Endothelial cell of umbilical vein (primary cell): ENCODE measurements around the gene AKT2. TPM values are rescaled to one million over a fixed set of nuclear protein-coding genes. Genes with fewer than 3 reads are reported as not detected.

ENCODE experiments used
- BruUV-seq: library from RNA; stranded (reverse); fragments of 400-500 nt; replicated peaks from 2 replicates; lab custom pipeline; 2021; lab: Mats Ljungman, UMichigan
- CTCF ChIA-PET: fragments of 300-600, 350-600 bp; sonication (Branson Sonifier 250); formaldehyde crosslinking; loops from one replicate; lab custom pipeline; 2021; ENCODE audit warnings: antibody characterized with exemption, inconsistent platforms; lab: Charles Lee
- POLR2A ChIA-PET: fragments of 300-600, 350-600 bp; sonication (Branson Sonifier 250); formaldehyde crosslinking; loops from one replicate; lab custom pipeline; 2021; ENCODE audit warnings: antibody characterized with exemption, inconsistent platforms; lab: Charles Lee
- DNase-seq: peaks from one replicate; pipeline ENCODE4 v3.0.0-alpha.2; 2011; ENCODE audit warnings: low read depth, low spot score
- FAIRE-seq: peaks from 2 replicates; lab custom pipeline; 2011; peaks lifted over from hg19 to GRCh38; lab: Jason Lieb, UNC
- H2AFZ ChIP-seq: 2 replicates; pipeline ENCODE4 v1.6.0; 2012; ENCODE audit warnings: low read depth, low read length, control low read depth, inconsistent platforms
- H3K27ac ChIP-seq: 2 replicates; pipeline ENCODE4 v1.5.1; 2011; ENCODE audit warnings: low read depth, mild to moderate bottlenecking, control low read depth, low read length, moderate library complexity; ENCODE audit not compliant: insufficient read depth
- H3K27me3 ChIP-seq, 2 experiments: 2 replicates each; pipeline versions ENCODE4 v1.6.0 to v1.6.1; 2011; ENCODE audit warnings: low read length in 2 of 2, mixed read lengths in 1 of 2; ENCODE audit not compliant: control insufficient read depth in 2 of 2, insufficient read depth in 2 of 2
- H3K36me3 ChIP-seq, 2 experiments: 2 replicates in 1 of 2; 3 replicates in 1 of 2; pipeline ENCODE4 v1.5.1; 2011; ENCODE audit warnings: low read length in 2 of 2, mild to moderate bottlenecking in 1 of 2, moderate library complexity in 1 of 2; ENCODE audit not compliant: control insufficient read depth in 2 of 2, insufficient read depth in 2 of 2; ENCODE audit errors: extremely low read depth in 1 of 2
- H3K4me1 ChIP-seq: 3 replicates; pipeline ENCODE4 v1.5.1; 2011; ENCODE audit warnings: mild to moderate bottlenecking, low read length; ENCODE audit not compliant: control insufficient read depth, insufficient read depth; ENCODE audit errors: extremely low read depth
- H3K4me2 ChIP-seq: 2 replicates; pipeline ENCODE4 v1.6.1; 2011; ENCODE audit warnings: low read length, control low read depth, mixed read lengths; ENCODE audit not compliant: insufficient read depth
- H3K4me3 ChIP-seq, 3 experiments: fragments of 200-600 bp in 1 of 3; sonication (generic), shearing (Covaris generic) in 1 of 3; replicated peaks in 1 of 3; 2 replicates each; pipeline ENCODE4 v1.5.1; 2011 to 2016; ENCODE audit warnings: control low read depth in 3 of 3, low read length in 3 of 3, mild to moderate bottlenecking in 2 of 3, inconsistent platforms in 1 of 3, low read depth in 1 of 3, moderate library complexity in 1 of 3; ENCODE audit not compliant: insufficient read depth in 1 of 3
- H3K79me2 ChIP-seq: 2 replicates; pipeline ENCODE4 v1.6.0; 2012; ENCODE audit warnings: low read length, inconsistent platforms; ENCODE audit not compliant: control insufficient read depth, insufficient read depth
- H3K9ac ChIP-seq: replicated peaks from 2 replicates; pipeline ENCODE3; 2011; ENCODE audit warnings: low read length, control low read depth; ENCODE audit not compliant: insufficient read depth; ENCODE audit errors: extremely low read depth
- H3K9me1 ChIP-seq: replicated peaks from 3 replicates; pipeline ENCODE4 v1.6.0; 2011; ENCODE audit warnings: mild to moderate bottlenecking, low read length; ENCODE audit not compliant: control insufficient read depth, insufficient read depth; ENCODE audit errors: extremely low read depth
- H3K9me3 ChIP-seq: replicated peaks from 2 replicates; pipeline ENCODE4 v1.5.1; 2012; ENCODE audit warnings: low read length, inconsistent platforms; ENCODE audit not compliant: control insufficient read depth, insufficient read depth
- H4K20me1 ChIP-seq: replicated peaks from 2 replicates; pipeline ENCODE3; 2011; ENCODE audit warnings: mild to moderate bottlenecking, low read length; ENCODE audit not compliant: control insufficient read depth, insufficient read depth; ENCODE audit errors: extremely low read depth
- EZH2 ChIP-seq: IDR thresholded peaks from 2 replicates; pipeline ENCODE4 v1.6.1; 2012; ENCODE audit warnings: borderline replicate concordance, low read depth, mild to moderate bottlenecking, moderate library complexity, low read length, inconsistent platforms; ENCODE audit not compliant: severe bottlenecking
- FOS ChIP-seq: IDR thresholded peaks from 2 replicates; pipeline ENCODE4 v1.6.1; 2011; ENCODE audit warnings: mild to moderate bottlenecking, low read length, moderate library complexity, borderline replicate concordance; ENCODE audit not compliant: insufficient read depth
- GATA2 ChIP-seq: IDR thresholded peaks from 2 replicates; pipeline ENCODE4 v1.7.0; 2011; ENCODE audit warnings: low read depth, mild to moderate bottlenecking, moderate library complexity, mixed read lengths, low read length; ENCODE audit not compliant: insufficient read length, insufficient read depth
- JUN ChIP-seq: IDR thresholded peaks from 2 replicates; pipeline ENCODE4 v1.6.1; 2011; ENCODE audit warnings: borderline replicate concordance, low read depth; ENCODE audit not compliant: insufficient read length, insufficient read depth
- MAX ChIP-seq: IDR thresholded peaks from 2 replicates; pipeline ENCODE4 v1.6.1; 2011; ENCODE audit not compliant: insufficient read depth, insufficient read length
- MYC ChIP-seq: IDR thresholded peaks from one replicate; pipeline ENCODE4 v1.6.1; 2011; ENCODE audit warnings: mild to moderate bottlenecking, low read depth, low read length
- POLR2A ChIP-seq: IDR thresholded peaks from 2 replicates; pipeline ENCODE4 v1.6.1; 2012; ENCODE audit warnings: low read depth, mild to moderate bottlenecking, control low read depth, low read length
- POLR2AphosphoS5 ChIP-seq: IDR thresholded peaks from 2 replicates; pipeline ENCODE4 v1.6.1; 2012; ENCODE audit warnings: low read depth, mild to moderate bottlenecking, control low read depth, low read length, moderate library complexity; ENCODE audit not compliant: insufficient read depth
- dilution Hi-C: fragments of 300-500 bp; cut with MboI; formaldehyde crosslinking; loops from one replicate; pipeline ENCODE4 v1.15.0; 2019; ENCODE audit warnings: low sequenced_read_pairs; ENCODE audit not compliant: extremely low pct_ligation_motif_present
- intact Hi-C: fragments of 100-400 bp; cut with micrococcal nuclease; formaldehyde crosslinking; loops from one replicate; pipeline ENCODE4 v1.10.0; 2022
- polyA plus RNA-seq, 4 experiments: library from polyadenylated mRNA; depleted of rRNA in 3 of 4; stranded (reverse) in 3 of 4; unstranded in 1 of 4; fragments of >200 nt; gene quantifications; 2 replicates each; pipeline versions ENCODE4 v1.2.1 to v1.2.3, GENCODE V29; 2011 to 2012; ENCODE audit warnings: missing spikeins in 1 of 4
- total RNA-seq: library from RNA; stranded (reverse); gene quantifications from 2 replicates; pipeline ENCODE4 v1.2.3, GENCODE V29; 2021
- TF ChIP-seq, protein P1 (sequence below), 2 donors: IDR thresholded peaks; 1 replicate in 1 of 2; 2 replicates in 1 of 2; pipeline ENCODE4 v1.5.1; 2011; ENCODE audit warnings: low read length in 2 of 2, mild to moderate bottlenecking in 2 of 2, moderate library complexity in 2 of 2, control low read depth in 1 of 2, inconsistent platforms in 1 of 2, low read depth in 1 of 2; ENCODE audit not compliant: insufficient read depth in 1 of 2; ENCODE audit errors: extremely low read depth in 1 of 2

Gene AKT2
- total and polyA plus RNA-seq, 2 donors (not counting 3 experiments of a cell fraction or from before 2014, with no cell fraction given) = 65.2 to 69.8 TPM

DNA sequence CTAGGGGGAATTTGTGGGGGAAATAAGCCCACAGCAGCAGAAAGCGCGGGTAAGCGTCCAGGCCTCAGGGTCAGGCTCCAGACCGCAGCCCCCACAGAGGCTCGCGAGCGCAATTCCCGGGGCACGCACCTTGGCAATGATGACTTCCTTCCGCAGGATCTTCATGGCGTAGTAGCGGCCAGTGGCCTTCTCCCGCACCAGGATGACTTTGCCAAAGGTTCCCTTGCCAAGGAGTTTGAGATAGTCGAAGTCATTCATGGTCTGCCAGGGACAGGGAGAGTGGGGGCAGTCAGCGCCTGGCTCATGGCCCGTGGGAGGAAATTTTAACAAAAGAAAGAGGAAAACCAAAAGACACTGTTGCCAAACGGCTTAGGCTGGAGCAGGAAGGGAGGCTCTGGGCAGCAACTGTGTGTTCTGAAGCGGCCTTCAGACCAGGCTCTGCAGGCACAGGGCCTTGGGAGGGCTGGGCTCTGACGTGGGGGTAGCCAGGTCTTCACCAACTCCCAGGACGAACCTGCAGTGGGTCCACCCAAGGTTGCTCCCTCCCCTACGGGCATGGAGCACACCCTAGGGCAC, 43.2 kb downstream of the AKT2 start:
- no peaks in the 10 kb centered on the region for H3K27me3 ChIP-seq
- no peak overlapping the region for H3K4me3 ChIP-seq
- ChIA-PET CTCF (no interaction called here), POLR2A (no interaction called here)
- peaks cover 16% of the 10 kb centered on the region for H3K4me1 ChIP-seq
- peak; percentile 52 for TF ChIP-seq GATA2
- no peak for TF ChIP-seq JUN
- peak; percentile 91 for TF ChIP-seq POLR2AphosphoS5
- peak overlapping the region; percentile 60 for H3K27ac ChIP-seq
- FAIRE-seq = peak; percentile 99
- no peak overlapping the region for H3K9ac ChIP-seq
- H2AFZ ChIP-seq = no peak overlapping the region
- H4K20me1 ChIP-seq = no peaks in the 10 kb centered on the region
- H3K36me3 ChIP-seq = peaks cover 4 to 23% of the 10 kb centered on the region in 2 experiments
- peak; percentile 91 for DNase-seq
- no peaks in the 10 kb centered on the region for H3K9me3 ChIP-seq
- dilution Hi-C loops (no loop called here), intact Hi-C loops (loop anchor here (2.0 kb wide), 1 partner anchor 43 kb away; the partner anchor contains the start of gene AKT2)
- H3K9me1 ChIP-seq = no peaks in the 10 kb centered on the region
- no TSS peak for BruUV-seq
- H3K79me2 ChIP-seq = peaks cover 4% of the 10 kb centered on the region
- H3K4me2 ChIP-seq = peak overlapping the region; percentile 43

DNA sequence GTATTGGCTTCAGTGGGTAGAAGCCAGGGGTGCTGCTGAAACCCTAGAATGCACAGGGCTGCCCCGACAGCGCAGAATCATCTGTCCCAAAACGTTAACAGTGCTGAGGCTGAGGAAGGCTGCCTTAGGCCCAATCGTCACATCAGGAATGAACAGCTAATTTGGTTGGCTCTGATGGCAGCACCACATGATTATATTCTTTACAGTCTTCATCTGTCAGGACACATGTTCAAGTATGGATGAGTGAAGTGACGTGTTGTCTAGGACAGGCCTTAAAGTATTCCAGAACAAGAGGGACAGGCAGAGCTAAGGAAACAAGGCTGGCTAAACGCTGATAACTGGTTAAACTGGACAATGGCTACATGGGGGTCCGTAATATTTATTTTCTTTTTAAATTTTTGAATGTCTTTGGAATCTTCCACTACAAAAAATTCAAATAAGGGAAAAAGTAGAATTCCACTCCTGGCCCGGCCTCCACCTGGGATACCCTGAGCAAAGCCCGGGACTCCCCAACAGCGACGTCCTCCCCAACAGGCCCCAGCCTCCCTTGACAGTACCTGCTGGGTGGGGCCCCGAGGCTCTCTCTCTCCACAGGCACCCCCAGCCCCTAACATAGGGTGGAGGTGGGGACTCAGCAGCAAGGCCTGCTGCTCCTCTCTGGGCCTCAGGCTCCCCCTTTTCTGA, 43.9 kb downstream of the AKT2 start:
- H3K9ac ChIP-seq = no peak overlapping the region
- H3K4me3 ChIP-seq = no peak overlapping the region
- FAIRE-seq = no peak
- no peak overlapping the region for H2AFZ ChIP-seq
- no peaks in the 10 kb centered on the region for H4K20me1 ChIP-seq
- peaks cover 16% of the 10 kb centered on the region for H3K4me1 ChIP-seq
- ChIA-PET CTCF (interaction anchor here (1.1 kb wide), 1 partner anchor 64 kb away, joined by 3 read pairs; no protein-coding TSS in a partner anchor), POLR2A (interaction anchor here (0.6 kb wide), 1 partner anchor 21 kb away, joined by 4 read pairs; no protein-coding TSS in a partner anchor)
- H3K27ac ChIP-seq = peak overlapping the region; percentile 60
- dilution Hi-C loops (no loop called here), intact Hi-C loops (no loop called here)
- H3K9me3 ChIP-seq = no peaks in the 10 kb centered on the region
- no TSS peak for BruUV-seq
- no peaks in the 10 kb centered on the region for H3K9me1 ChIP-seq
- H3K4me2 ChIP-seq = no peak overlapping the region
- TF ChIP-seq, protein P1, sequence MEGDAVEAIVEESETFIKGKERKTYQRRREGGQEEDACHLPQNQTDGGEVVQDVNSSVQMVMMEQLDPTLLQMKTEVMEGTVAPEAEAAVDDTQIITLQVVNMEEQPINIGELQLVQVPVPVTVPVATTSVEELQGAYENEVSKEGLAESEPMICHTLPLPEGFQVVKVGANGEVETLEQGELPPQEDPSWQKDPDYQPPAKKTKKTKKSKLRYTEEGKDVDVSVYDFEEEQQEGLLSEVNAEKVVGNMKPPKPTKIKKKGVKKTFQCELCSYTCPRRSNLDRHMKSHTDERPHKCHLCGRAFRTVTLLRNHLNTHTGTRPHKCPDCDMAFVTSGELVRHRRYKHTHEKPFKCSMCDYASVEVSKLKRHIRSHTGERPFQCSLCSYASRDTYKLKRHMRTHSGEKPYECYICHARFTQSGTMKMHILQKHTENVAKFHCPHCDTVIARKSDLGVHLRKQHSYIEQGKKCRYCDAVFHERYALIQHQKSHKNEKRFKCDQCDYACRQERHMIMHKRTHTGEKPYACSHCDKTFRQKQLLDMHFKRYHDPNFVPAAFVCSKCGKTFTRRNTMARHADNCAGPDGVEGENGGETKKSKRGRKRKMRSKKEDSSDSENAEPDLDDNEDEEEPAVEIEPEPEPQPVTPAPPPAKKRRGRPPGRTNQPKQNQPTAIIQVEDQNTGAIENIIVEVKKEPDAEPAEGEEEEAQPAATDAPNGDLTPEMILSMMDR (IDR thresholded peaks at IDR 0.05; ENCODE audit: extremely low read depth in 1 of 2, insufficient read depth in 1 of 2, low read depth in 1 of 2, low read length in 2 of 2) = no peak
- TF ChIP-seq GATA2 (no peak), POLR2AphosphoS5 (no peak), MYC (no peak), FOS (no peak), JUN (no peak), MAX (no peak), POLR2A (no peak), EZH2 (no peak)
- no peak for DNase-seq
- H3K36me3 ChIP-seq = peaks cover 4 to 29% of the 10 kb centered on the region in 2 experiments
- H3K27me3 ChIP-seq = no peaks in the 10 kb centered on the region
- H3K79me2 ChIP-seq = peaks cover 4% of the 10 kb centered on the region
